NOMO-1 (cell line): Measurements from ENCODE around the gene AFDN.

ENCODE experiments used
- DNase-seq, 2 experiments: peaks; one replicate each; lab custom pipeline; 2025; ENCODE audit not compliant: unreplicated experiment in 2 of 2; lab: John Stamatoyannopoulos, UW

The AFDN gene

GRCh38 chr6:167838207-167838748 lies 11.6 kb downstream of the AFDN start:
- DNase-seq, result no peak

- peak; percentile 24 to 55 for DNase-seq
Observed at GRCh38 chr6:167839343-167839742, 12.6 kb downstream of the AFDN start.

GRCh38 chr6:167839755-167840154 lies 13.0 kb downstream of the AFDN start:
- DNase-seq, result no peak

- DNase-seq, result no peak
Observed at GRCh38 chr6:167840160-167840525, 13.4 kb downstream of the AFDN start.

GRCh38 chr6:167840526-167841179 lies 13.9 kb downstream of the AFDN start:
- no peak for DNase-seq

GRCh38 chr6:167841981-167842380 lies 15.3 kb downstream of the AFDN start:
- DNase-seq, result no peak

GRCh38 chr6:167842457-167842856 lies 15.7 kb downstream of the AFDN start:
- DNase-seq, result no peak

- DNase-seq, result no peak
Observed at GRCh38 chr6:167843023-167843422, 16.3 kb downstream of the AFDN start.

GRCh38 chr6:167845856-167846255 lies 19.1 kb downstream of the AFDN start:
- DNase-seq, result no peak

GRCh38 chr6:167846997-167847606 lies 20.4 kb downstream of the AFDN start:
- DNase-seq, result no peak

GRCh38 chr6:167847936-167848335 lies 21.2 kb downstream of the AFDN start:
- no peak for DNase-seq

- no peak for DNase-seq
Observed at GRCh38 chr6:167848783-167849182, 22.1 kb downstream of the AFDN start.

- DNase-seq, result no peak
Observed at GRCh38 chr6:167849846-167850459, 23.2 kb downstream of the AFDN start.

- DNase-seq, result no peak
Observed at GRCh38 chr6:167850782-167851181, 24.1 kb downstream of the AFDN start.

GRCh38 chr6:167851370-167851952 lies 24.8 kb downstream of the AFDN start:
- DNase-seq, result no peak

- no peak for DNase-seq
Observed at GRCh38 chr6:167855825-167856425, 29.2 kb downstream of the AFDN start.

- DNase-seq, result no peak
Observed at GRCh38 chr6:167856474-167856873, 29.8 kb downstream of the AFDN start.

- DNase-seq, result no peak
Observed at GRCh38 chr6:167856999-167857660, 30.4 kb downstream of the AFDN start.

- no peak for DNase-seq
Observed at GRCh38 chr6:167858086-167858591, 31.4 kb downstream of the AFDN start.

GRCh38 chr6:167858842-167859664 lies 32.3 kb downstream of the AFDN start:
- no peak for DNase-seq
